Progenitor cell of endocrine pancreas (in vitro differentiated cells): Measurements from ENCODE around the gene ATP8A2. TPM values are rescaled to one million over a fixed set of nuclear protein-coding genes. Genes with fewer than 3 reads are reported as not detected.

Experiments
- DNase-seq: peaks from one replicate; pipeline ENCODE4 v3.0.0; 2021; ENCODE audit warnings: low spot score; ENCODE audit not compliant: unreplicated experiment
- H3K27ac Mint-ChIP-seq: 2 replicates; pipeline ENCODE4 v1.8.0; 2021; ENCODE audit warnings: mild to moderate bottlenecking, moderate library complexity, mixed read lengths
- H3K27me3 Mint-ChIP-seq: 2 replicates; pipeline ENCODE4 v1.8.0; 2021; ENCODE audit warnings: mixed read lengths
- H3K36me3 Mint-ChIP-seq: 2 replicates; pipeline ENCODE4 v1.8.0; 2022; ENCODE audit warnings: mixed read lengths; ENCODE audit not compliant: insufficient read depth
- H3K4me1 Mint-ChIP-seq: 2 replicates; pipeline ENCODE4 v1.8.0; 2021; ENCODE audit warnings: low read depth, mixed read lengths
- H3K4me3 Mint-ChIP-seq: 2 replicates; pipeline ENCODE4 v1.8.0; 2021; ENCODE audit warnings: low read depth, mild to moderate bottlenecking, moderate library complexity, mixed read lengths
- H3K9me3 Mint-ChIP-seq: 2 replicates; pipeline ENCODE4 v1.8.0; 2021; ENCODE audit warnings: low read depth, mixed read lengths
- total RNA-seq: library from RNA; stranded (reverse); gene quantifications from 2 replicates; pipeline ENCODE4 v1.2.1, GENCODE V29; 2021
- TF ChIP-seq, protein P1 (sequence below): fragments of 200-600 bp; sonication (generic); IDR thresholded peaks from one replicate; pipeline ENCODE4 v1.5.0; 2021; ENCODE audit warnings: antibody characterized with exemption, mild to moderate bottlenecking; ENCODE audit not compliant: unreplicated experiment

ATP8A2 gene
- total RNA-seq, 1 donor from 2014 or later: 0.38 TPM

DNA sequence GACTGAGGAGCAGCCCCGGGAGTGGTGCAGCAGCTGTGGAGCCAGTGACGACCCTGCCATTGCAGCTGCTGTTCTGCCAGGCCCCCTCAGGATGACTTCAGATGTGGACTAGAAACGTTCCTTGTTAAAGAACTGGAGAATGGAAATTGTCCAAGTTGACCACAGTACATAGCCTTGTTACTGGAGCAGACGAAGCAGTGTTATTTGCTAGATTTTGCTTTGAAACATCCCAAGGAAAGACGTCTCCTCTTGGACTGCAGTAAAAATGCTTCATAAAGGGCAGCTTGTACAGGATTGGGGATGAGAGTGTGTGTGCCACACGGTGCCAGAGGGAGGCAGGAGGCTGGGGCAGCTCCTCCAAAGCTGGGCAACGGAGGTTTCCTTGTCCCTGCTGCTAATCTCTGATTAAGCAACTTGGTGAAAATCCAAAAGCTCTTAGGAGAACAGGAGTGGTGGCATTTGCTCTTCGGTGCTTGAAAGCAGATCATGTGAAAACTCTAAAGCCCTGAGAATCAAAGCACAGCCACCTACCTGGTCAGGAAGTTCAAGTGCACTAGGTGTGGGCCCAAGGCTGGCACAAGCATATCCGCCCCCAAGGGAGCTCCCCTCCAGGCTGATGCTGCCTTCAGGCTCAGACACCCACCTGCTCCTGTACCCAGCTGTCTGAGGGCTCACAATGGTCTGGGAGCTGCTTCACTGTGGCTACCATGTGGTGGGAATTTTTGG is 645.6 kb downstream of the ATP8A2 start:
- TF ChIP-seq, protein P1, sequence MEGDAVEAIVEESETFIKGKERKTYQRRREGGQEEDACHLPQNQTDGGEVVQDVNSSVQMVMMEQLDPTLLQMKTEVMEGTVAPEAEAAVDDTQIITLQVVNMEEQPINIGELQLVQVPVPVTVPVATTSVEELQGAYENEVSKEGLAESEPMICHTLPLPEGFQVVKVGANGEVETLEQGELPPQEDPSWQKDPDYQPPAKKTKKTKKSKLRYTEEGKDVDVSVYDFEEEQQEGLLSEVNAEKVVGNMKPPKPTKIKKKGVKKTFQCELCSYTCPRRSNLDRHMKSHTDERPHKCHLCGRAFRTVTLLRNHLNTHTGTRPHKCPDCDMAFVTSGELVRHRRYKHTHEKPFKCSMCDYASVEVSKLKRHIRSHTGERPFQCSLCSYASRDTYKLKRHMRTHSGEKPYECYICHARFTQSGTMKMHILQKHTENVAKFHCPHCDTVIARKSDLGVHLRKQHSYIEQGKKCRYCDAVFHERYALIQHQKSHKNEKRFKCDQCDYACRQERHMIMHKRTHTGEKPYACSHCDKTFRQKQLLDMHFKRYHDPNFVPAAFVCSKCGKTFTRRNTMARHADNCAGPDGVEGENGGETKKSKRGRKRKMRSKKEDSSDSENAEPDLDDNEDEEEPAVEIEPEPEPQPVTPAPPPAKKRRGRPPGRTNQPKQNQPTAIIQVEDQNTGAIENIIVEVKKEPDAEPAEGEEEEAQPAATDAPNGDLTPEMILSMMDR: no peak
- H3K4me1 Mint-ChIP-seq: peaks cover 27% of the 10 kb centered on the region
- peaks cover 5% of the 10 kb centered on the region for H3K9me3 Mint-ChIP-seq
- no peak for DNase-seq
- no peak overlapping the region for H3K4me3 Mint-ChIP-seq
- H3K36me3 Mint-ChIP-seq: no peaks in the 10 kb centered on the region
- no peak overlapping the region for H3K27ac Mint-ChIP-seq
- H3K27me3 Mint-ChIP-seq: peaks cover 28% of the 10 kb centered on the region

DNA sequence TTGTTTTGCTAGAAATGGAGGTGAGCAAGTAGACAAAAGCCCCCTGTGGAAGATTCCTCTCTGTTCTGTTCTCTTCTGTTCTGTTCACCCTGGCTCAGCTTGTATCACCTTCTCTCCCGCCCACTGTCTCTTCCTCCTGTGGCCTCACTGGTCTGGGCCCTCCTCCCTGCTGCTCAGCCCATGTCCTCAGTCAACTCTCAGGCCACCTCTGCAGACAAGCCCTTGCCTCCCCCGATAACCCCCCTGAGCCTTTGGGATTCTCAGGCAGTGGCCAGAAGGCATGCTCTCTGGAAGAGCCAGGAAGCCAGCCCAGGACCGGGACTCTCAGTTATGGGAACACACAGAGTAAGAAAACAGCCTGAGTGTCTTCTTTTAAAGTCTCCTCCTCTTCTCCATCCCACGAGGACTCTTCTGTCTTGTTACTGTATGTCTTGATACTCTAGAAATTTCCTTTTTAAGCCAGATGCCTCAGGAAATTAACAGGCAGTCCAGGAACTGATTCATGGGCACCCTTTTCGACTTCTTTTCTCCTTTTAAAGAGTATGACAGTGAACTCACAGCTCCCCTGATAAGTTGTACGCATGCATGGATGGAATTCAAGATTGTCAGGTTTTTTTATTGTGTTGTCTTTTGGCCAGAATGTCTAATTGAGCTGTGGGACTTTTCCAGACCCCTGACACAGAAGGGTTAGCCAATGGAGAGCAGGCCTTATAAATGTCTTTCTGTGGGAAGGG is 646.3 kb downstream of the ATP8A2 start:
- H3K4me3 Mint-ChIP-seq: no peak overlapping the region
- H3K9me3 Mint-ChIP-seq: peaks cover 5% of the 10 kb centered on the region
- H3K36me3 Mint-ChIP-seq: no peaks in the 10 kb centered on the region
- TF ChIP-seq, protein P1: no peak
- no peak for DNase-seq
- peaks cover 28% of the 10 kb centered on the region for H3K27me3 Mint-ChIP-seq
- H3K27ac Mint-ChIP-seq: no peak overlapping the region
- peaks cover 34% of the 10 kb centered on the region for H3K4me1 Mint-ChIP-seq

DNA sequence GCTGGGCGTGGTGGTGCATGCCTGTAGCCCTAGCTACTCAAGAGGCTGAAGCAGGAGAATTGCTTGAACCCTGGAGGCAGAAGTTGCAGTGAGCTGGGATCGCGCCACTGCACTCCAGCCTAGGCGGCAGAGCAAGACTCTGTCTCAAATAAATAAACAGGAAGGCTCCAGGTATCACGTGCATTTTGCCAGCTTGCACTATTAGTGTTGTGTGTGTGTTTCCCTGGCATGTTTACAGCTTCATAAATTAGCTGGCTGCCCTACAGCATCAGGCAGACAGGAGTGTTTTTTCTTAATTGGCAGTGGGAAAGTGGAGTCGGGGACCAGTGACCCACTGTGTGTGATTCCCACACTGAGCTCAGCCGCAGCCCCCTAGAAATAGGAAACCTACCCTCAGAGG is 647.5 kb downstream of the ATP8A2 start:
- H3K36me3 Mint-ChIP-seq: no peaks in the 10 kb centered on the region
- H3K27me3 Mint-ChIP-seq: peaks cover 28% of the 10 kb centered on the region
- H3K9me3 Mint-ChIP-seq: peaks cover 2% of the 10 kb centered on the region
- no peak for DNase-seq
- no peak overlapping the region for H3K27ac Mint-ChIP-seq
- TF ChIP-seq, protein P1: no peak
- H3K4me1 Mint-ChIP-seq: peaks cover 44% of the 10 kb centered on the region
- H3K4me3 Mint-ChIP-seq: no peak overlapping the region

DNA sequence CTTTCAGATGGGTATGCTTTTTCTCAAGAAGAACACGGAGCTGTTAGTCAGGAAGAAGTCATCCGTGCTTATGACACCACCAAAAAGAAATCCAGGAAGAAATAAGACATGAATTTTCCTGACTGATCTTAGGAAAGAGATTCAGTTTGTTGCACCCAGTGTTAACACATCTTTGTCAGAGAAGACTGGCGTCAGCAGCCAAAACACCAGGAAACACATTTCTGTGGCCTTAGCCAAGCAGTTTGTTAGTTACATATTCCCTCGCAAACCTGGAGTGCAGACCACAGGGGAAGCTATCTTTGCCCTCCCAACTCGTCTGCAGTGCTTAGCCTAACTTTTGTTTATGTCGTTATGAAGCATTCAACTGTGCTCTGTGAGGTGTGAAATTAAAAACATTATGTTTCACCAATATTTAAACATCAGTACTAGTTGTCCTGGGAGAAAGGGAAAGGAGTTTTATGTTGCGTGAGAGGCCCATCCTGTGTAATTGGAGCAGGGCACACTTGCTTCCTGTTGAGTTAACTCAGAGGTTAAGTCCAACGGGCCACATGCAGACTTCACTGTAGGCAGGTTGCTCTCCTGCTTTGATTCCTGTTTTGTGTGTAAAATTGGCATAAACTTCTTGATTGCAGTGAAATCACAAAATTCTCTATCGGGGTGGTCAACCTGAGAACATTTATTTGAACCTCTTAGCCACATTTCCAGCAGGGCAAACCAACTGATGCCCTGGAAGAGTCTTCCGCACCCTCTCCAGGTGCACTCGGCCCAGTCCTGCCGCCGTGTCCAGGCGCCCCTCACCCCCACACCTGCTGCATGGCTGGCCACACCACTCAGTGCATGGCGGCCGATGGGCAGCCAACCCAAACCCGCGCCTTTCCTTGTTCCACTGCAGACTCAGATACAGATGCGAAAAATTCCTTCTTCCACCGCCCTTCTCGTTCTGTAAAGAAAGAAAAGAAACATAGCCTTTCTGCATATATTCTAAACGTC is 648.4 kb downstream of the ATP8A2 start:
- H3K9me3 Mint-ChIP-seq: no peaks in the 10 kb centered on the region
- TF ChIP-seq, protein P1: no peak
- H3K36me3 Mint-ChIP-seq: no peaks in the 10 kb centered on the region
- H3K27me3 Mint-ChIP-seq: peaks cover 28% of the 10 kb centered on the region
- H3K4me1 Mint-ChIP-seq: peaks cover 52% of the 10 kb centered on the region
- peak overlapping the region; percentile 57 for H3K27ac Mint-ChIP-seq
- no peak overlapping the region for H3K4me3 Mint-ChIP-seq
- no peak for DNase-seq

DNA sequence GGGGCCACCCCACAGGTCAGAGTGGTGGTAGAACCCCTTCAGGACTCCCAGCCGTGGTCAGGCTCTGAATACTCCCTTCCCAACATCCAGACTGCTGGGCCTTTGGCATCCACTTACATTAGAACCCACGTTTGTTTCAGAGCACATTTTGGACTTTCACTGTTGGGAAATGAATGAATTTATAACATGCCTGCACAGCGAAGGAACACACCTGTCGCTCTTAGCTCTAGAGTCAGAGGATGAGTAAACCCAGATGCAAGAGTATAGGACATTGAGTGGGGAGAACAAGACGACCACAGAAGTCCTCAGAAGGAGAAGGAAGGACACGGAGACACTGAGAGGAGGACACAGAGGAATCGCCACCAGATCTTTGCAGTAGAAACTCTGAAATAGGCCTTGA is 649.1 kb downstream of the ATP8A2 start:
- DNase-seq: no peak
- Mint-ChIP-seq H3K36me3 (no peaks in the 10 kb centered on the region), H3K27ac (peak overlapping the region; percentile 57), H3K4me1 (peaks cover 59% of the 10 kb centered on the region), H3K27me3 (peaks cover 28% of the 10 kb centered on the region), H3K9me3 (no peaks in the 10 kb centered on the region), H3K4me3 (no peak overlapping the region)
- TF ChIP-seq, protein P1: no peak
